Adrenal gland (tissue), 5 donors: ENCODE measurements around the gene GPR62.

Source experiments
- CTCF ChIP-seq, 6 experiments: fragments of 450-650 bp in 4 of 6; fragments of 200-600 bp in 2 of 6; sonication (generic) in 1 of 6; IDR thresholded peaks; 1 replicate in 5 of 6; 2 replicates in 1 of 6; pipeline versions ENCODE4 v1.5.1 to v1.8.0; 2016 to 2021; ENCODE audit warnings: antibody characterized with exemption in 6 of 6, mild to moderate bottlenecking in 2 of 6, moderate library complexity in 1 of 6
- POLR2A ChIP-seq, 2 donors: fragments of 450-650 bp; IDR thresholded peaks; one replicate each; pipeline ENCODE4 v1.6.1; 2017; ENCODE audit warnings: antibody characterized with exemption in 2 of 2, mild to moderate bottlenecking in 2 of 2, moderate library complexity in 1 of 2
- donor health status: DM: no; HTN: no; CAD: no.

- TF ChIP-seq POLR2A (IDR thresholded peaks at IDR 0.05) (no peak), CTCF (IDR thresholded peaks at IDR 0.05) (no peak)
These were observed 50.4 kb downstream of the GPR62 start for GRCh38 chr3:52005571-52005986.
